Naive B cell (primary cell): ENCODE data around the gene EIF3D. TPM values are rescaled to one million over a fixed set of nuclear protein-coding genes. Genes with fewer than 3 reads are reported as not detected.
A peak's percentile ranks its signal among the peaks of the same experiment; 100 is the strongest.

Source experiments
- ATAC-seq, 2 donors: fragments of 150-1000 bp; cut with Tn5 transposase; 2 replicates each; pipeline ENCODE4 v1.10.0; 2021; ENCODE audit warnings: low read depth in 2 of 2, mild to moderate bottlenecking in 2 of 2, moderate library complexity in 2 of 2
- DNase-seq: peaks from one replicate; pipeline ENCODE4 v3.0.0; 2022
- H3K27ac Mint-ChIP-seq, 6 donors: one replicate each; pipeline ENCODE4 v1.8.0; 2020 to 2022; ENCODE audit warnings: mild to moderate bottlenecking in 6 of 6, mixed read lengths in 6 of 6, moderate library complexity in 5 of 6, inconsistent platforms in 2 of 6
- H3K27me3 Mint-ChIP-seq, 3 donors: one replicate each; pipeline ENCODE4 v1.8.0; 2021 to 2022; ENCODE audit warnings: mixed read lengths in 3 of 3, mild to moderate bottlenecking in 1 of 3
- H3K36me3 Mint-ChIP-seq, 2 donors: one replicate each; pipeline ENCODE4 v1.8.0; 2020 to 2022; ENCODE audit warnings: mixed read lengths in 2 of 2, inconsistent platforms in 1 of 2, mild to moderate bottlenecking in 1 of 2
- H3K4me1 Mint-ChIP-seq, 3 donors: one replicate each; pipeline ENCODE4 v1.8.0; 2020 to 2022; ENCODE audit warnings: mixed read lengths in 3 of 3, inconsistent platforms in 1 of 3, mild to moderate bottlenecking in 1 of 3, moderate library complexity in 1 of 3
- H3K4me3 Mint-ChIP-seq, 8 donors: one replicate each; pipeline ENCODE4 v1.8.0; 2020 to 2022; ENCODE audit warnings: mild to moderate bottlenecking in 8 of 8, mixed read lengths in 8 of 8, moderate library complexity in 8 of 8, inconsistent platforms in 2 of 8
- H3K9me3 Mint-ChIP-seq, 7 donors: one replicate each; pipeline ENCODE4 v1.8.0; 2020 to 2022; ENCODE audit warnings: mixed read lengths in 7 of 7, mild to moderate bottlenecking in 5 of 7, inconsistent platforms in 2 of 7, moderate library complexity in 1 of 7
- polyA plus RNA-seq, 6 donors: library from polyadenylated mRNA; unstranded; fragments of 300-500 nt; fragmentation: Illumina TruSeq; gene quantifications; one replicate each; pipeline ENCODE4 v1.2.3, GENCODE V29; 2021; ENCODE audit warnings: low read depth in 6 of 6

The EIF3D gene
- 100 to 1,000 TPM; 142 to 185 (median 168) TPM for polyA plus RNA-seq

- Mint-ChIP-seq H3K36me3 (peaks cover 14 to 17% of the 10 kb centered on the region in 2 donors), H3K4me1 (peaks cover 4 to 45% (median 23%) of the 10 kb centered on the region in 3 donors), H3K27me3 (no peaks in the 10 kb centered on the region), H3K4me3 (peak within 1 kb of the TSS; percentile 82 to 98 (median 97)), H3K9me3 (no peaks in the 10 kb centered on the region), H3K27ac (peak within 1 kb of the TSS; percentile 91 to 100 (median 99))
- peak; percentile 88 to 90 for ATAC-seq
- peak; percentile 98 for DNase-seq
Measured at GRCh38 chr22:36528795-36529751, at the start of gene EIF3D. TSS of gene EIF3D (minus strand) at chr22:36529166. CDS start at chr22:36526121, 3,045 bp downstream.

GRCh38 chr22:36578619-36579018, 49.7 kb upstream of the EIF3D start:
- H3K36me3 Mint-ChIP-seq = peaks cover 0 to 4% of the 10 kb centered on the region in 2 donors
- H3K4me3 Mint-ChIP-seq = no peak overlapping the region
- no peaks in the 10 kb centered on the region for H3K4me1 Mint-ChIP-seq
- DNase-seq (no peak), ATAC-seq (no peak)
- no peak overlapping the region for H3K27ac Mint-ChIP-seq
- H3K9me3 Mint-ChIP-seq = no peaks in the 10 kb centered on the region
- H3K27me3 Mint-ChIP-seq = peaks cover 14 to 59% (median 45%) of the 10 kb centered on the region in 3 donors

GRCh38 chr22:36577019-36577418, 48.1 kb upstream of the EIF3D start:
- ATAC-seq (no peak), DNase-seq (no peak)
- H3K36me3 Mint-ChIP-seq = no peaks in the 10 kb centered on the region
- H3K4me3 Mint-ChIP-seq = no peak overlapping the region
- no peaks in the 10 kb centered on the region for H3K9me3 Mint-ChIP-seq
- H3K27me3 Mint-ChIP-seq = peaks cover 14 to 46% (median 38%) of the 10 kb centered on the region in 3 donors
- H3K27ac Mint-ChIP-seq = no peak overlapping the region
- H3K4me1 Mint-ChIP-seq = no peaks in the 10 kb centered on the region

GRCh38 chr22:36574728-36575127, 45.8 kb upstream of the EIF3D start:
- no peaks in the 10 kb centered on the region for H3K4me1 Mint-ChIP-seq
- no peak overlapping the region for H3K4me3 Mint-ChIP-seq
- no peaks in the 10 kb centered on the region for H3K9me3 Mint-ChIP-seq
- no peak for DNase-seq
- peaks cover 7 to 30% (median 29%) of the 10 kb centered on the region in 3 donors for H3K27me3 Mint-ChIP-seq
- no peak overlapping the region for H3K27ac Mint-ChIP-seq
- H3K36me3 Mint-ChIP-seq = no peaks in the 10 kb centered on the region
- ATAC-seq = no peak

- H3K9me3 Mint-ChIP-seq = no peaks in the 10 kb centered on the region
- ATAC-seq = no peak
- no peaks in the 10 kb centered on the region for H3K4me1 Mint-ChIP-seq
- H3K4me3 Mint-ChIP-seq = peak overlapping the region in 1 of 8 donors; percentile 6
- H3K36me3 Mint-ChIP-seq = no peaks in the 10 kb centered on the region
- DNase-seq = no peak
- H3K27ac Mint-ChIP-seq = no peak overlapping the region
- H3K27me3 Mint-ChIP-seq = peaks cover 7 to 30% (median 30%) of the 10 kb centered on the region in 3 donors
Measured at GRCh38 chr22:36573815-36574363, 44.9 kb upstream of the EIF3D start.

- H3K27me3 Mint-ChIP-seq = peaks cover 7 to 47% (median 38%) of the 10 kb centered on the region in 3 donors
Measured at GRCh38 chr22:36571991-36572390, 43.0 kb upstream of the EIF3D start.

GRCh38 chr22:36569999-36570398, 41.0 kb upstream of the EIF3D start:
- Mint-ChIP-seq H3K4me1 (peaks cover 0 to 2% (median 0%) of the 10 kb centered on the region in 3 donors), H3K36me3 (no peaks in the 10 kb centered on the region), H3K9me3 (no peaks in the 10 kb centered on the region), H3K27me3 (peaks cover 16 to 56% (median 41%) of the 10 kb centered on the region in 3 donors), H3K4me3 (no peak overlapping the region), H3K27ac (no peak overlapping the region)
- ATAC-seq = no peak
- no peak for DNase-seq

More at GRCh38 chr22:36571991-36572390, 43.0 kb upstream of the EIF3D start:
- Mint-ChIP-seq H3K4me3 (no peak overlapping the region), H3K27ac (no peak overlapping the region), H3K36me3 (no peaks in the 10 kb centered on the region), H3K4me1 (peaks cover 0 to 2% (median 0%) of the 10 kb centered on the region in 3 donors), H3K9me3 (no peaks in the 10 kb centered on the region)
- no peak for DNase-seq
- no peak for ATAC-seq

- DNase-seq (no peak), ATAC-seq (no peak)
- Mint-ChIP-seq H3K4me1 (peaks cover 0 to 7% (median 3%) of the 10 kb centered on the region in 3 donors), H3K36me3 (no peaks in the 10 kb centered on the region), H3K27ac (peak overlapping the region in 1 of 6 donors; percentile 12), H3K27me3 (peaks cover 13 to 58% (median 39%) of the 10 kb centered on the region in 3 donors), H3K4me3 (no peak overlapping the region), H3K9me3 (peaks cover 0 to 2% (median 0%) of the 10 kb centered on the region in 7 donors)
Measured at GRCh38 chr22:36568846-36569245, 39.9 kb upstream of the EIF3D start.

GRCh38 chr22:36566720-36567119, 37.8 kb upstream of the EIF3D start:
- Mint-ChIP-seq H3K36me3 (no peaks in the 10 kb centered on the region), H3K9me3 (peaks cover 0 to 2% (median 0%) of the 10 kb centered on the region in 7 donors), H3K27ac (peak overlapping the region in 1 of 6 donors; percentile 6), H3K27me3 (peaks cover 23 to 65% (median 49%) of the 10 kb centered on the region in 3 donors), H3K4me3 (no peak overlapping the region), H3K4me1 (peaks cover 0 to 11% (median 4%) of the 10 kb centered on the region in 3 donors)
- no peak for DNase-seq
- ATAC-seq = no peak

- no peak overlapping the region for H3K27ac Mint-ChIP-seq
- peaks cover 0 to 11% (median 4%) of the 10 kb centered on the region in 3 donors for H3K4me1 Mint-ChIP-seq
- no peak overlapping the region for H3K4me3 Mint-ChIP-seq
- H3K27me3 Mint-ChIP-seq = peaks cover 23 to 65% (median 50%) of the 10 kb centered on the region in 3 donors
- no peak for ATAC-seq
- no peaks in the 10 kb centered on the region for H3K36me3 Mint-ChIP-seq
- DNase-seq = no peak
- H3K9me3 Mint-ChIP-seq = peaks cover 0 to 2% (median 0%) of the 10 kb centered on the region in 7 donors
Measured at GRCh38 chr22:36565686-36566085, 36.7 kb upstream of the EIF3D start.

- ATAC-seq = no peak
Measured at GRCh38 chr22:36565159-36565507, 36.2 kb upstream of the EIF3D start.

GRCh38 chr22:36564422-36565158, 35.6 kb upstream of the EIF3D start:
- DNase-seq (no peak), ATAC-seq (no peak)
- Mint-ChIP-seq H3K9me3 (peaks cover 0 to 2% (median 0%) of the 10 kb centered on the region in 7 donors), H3K36me3 (no peaks in the 10 kb centered on the region), H3K27ac (peak overlapping the region in 1 of 6 donors; percentile 76), H3K4me1 (peaks cover 0 to 11% (median 4%) of the 10 kb centered on the region in 3 donors), H3K4me3 (no peak overlapping the region), H3K27me3 (peaks cover 23 to 61% (median 45%) of the 10 kb centered on the region in 3 donors)

More at GRCh38 chr22:36565159-36565507, 36.2 kb upstream of the EIF3D start:
- Mint-ChIP-seq H3K4me1 (peaks cover 0 to 11% (median 4%) of the 10 kb centered on the region in 3 donors), H3K36me3 (no peaks in the 10 kb centered on the region), H3K27me3 (peaks cover 23 to 65% (median 50%) of the 10 kb centered on the region in 3 donors), H3K4me3 (no peak overlapping the region), H3K9me3 (peaks cover 0 to 2% (median 0%) of the 10 kb centered on the region in 7 donors), H3K27ac (no peak overlapping the region)
- DNase-seq = no peak

- H3K4me3 Mint-ChIP-seq = peak overlapping the region in 1 of 8 donors; percentile 53
- H3K9me3 Mint-ChIP-seq = peaks cover 0 to 2% (median 0%) of the 10 kb centered on the region in 7 donors
- H3K27me3 Mint-ChIP-seq = peaks cover 23 to 57% (median 43%) of the 10 kb centered on the region in 3 donors
- H3K4me1 Mint-ChIP-seq = peaks cover 0 to 11% (median 4%) of the 10 kb centered on the region in 3 donors
- H3K36me3 Mint-ChIP-seq = no peaks in the 10 kb centered on the region
- no peak for DNase-seq
- no peak overlapping the region for H3K27ac Mint-ChIP-seq
- no peak for ATAC-seq
Measured at GRCh38 chr22:36563898-36564297, 34.9 kb upstream of the EIF3D start.
